Ammon's horn (tissue), 1 donor: ENCODE data around the gene LPIN2.
A peak's percentile ranks its signal among the peaks of the same experiment; 100 is the strongest.
"Not testable (repeated sequence)": the region's sequence is repeated elsewhere in the genome, so short reads cannot be mapped to it uniquely, and the experiment has no call there.

Experiments used
- DNase-seq: peaks from one replicate; pipeline ENCODE4 v3.0.0-alpha.2; 2016; ENCODE audit warnings: low spot score

The LPIN2 gene

DNA sequence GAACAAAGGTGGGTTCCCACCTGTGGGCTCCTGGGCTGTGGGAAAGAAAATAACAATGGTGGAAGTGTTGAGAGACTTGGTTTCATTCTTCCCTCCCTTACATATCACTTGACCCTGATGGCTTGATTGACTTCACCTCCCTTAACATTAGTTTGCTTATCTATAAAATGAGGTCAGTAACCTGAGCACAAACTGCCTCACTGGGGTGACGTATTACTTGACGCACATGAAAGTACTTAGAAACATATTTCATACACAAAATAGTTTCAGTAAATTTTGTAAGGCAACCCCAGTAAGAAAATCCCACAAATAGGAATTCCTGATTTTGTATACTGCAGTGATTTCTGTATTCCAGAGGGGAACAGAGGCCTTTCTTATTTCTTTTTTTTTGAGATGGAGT is 29.4 kb upstream of the LPIN2 start:
- DNase-seq, result no peak

DNA sequence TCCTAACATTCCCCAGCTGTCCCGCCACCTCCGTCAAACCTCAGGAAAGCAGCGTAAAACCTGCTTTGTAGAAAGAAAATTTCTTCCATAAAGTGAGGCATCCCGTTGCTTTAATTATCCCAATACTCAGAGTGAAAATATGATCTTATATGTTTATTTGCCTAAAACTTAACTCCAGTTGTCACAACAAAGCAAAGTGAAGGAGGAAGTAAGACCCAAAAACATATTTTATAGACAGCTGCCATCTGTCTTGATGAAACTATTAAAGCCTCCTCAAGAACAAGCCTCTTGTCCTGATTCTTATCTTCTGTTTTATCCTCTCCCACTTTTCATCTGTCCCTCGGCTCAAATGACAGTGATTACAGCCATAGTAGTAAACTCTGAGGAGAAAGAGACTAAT is 28.9 kb upstream of the LPIN2 start:
- DNase-seq, result no peak

DNA sequence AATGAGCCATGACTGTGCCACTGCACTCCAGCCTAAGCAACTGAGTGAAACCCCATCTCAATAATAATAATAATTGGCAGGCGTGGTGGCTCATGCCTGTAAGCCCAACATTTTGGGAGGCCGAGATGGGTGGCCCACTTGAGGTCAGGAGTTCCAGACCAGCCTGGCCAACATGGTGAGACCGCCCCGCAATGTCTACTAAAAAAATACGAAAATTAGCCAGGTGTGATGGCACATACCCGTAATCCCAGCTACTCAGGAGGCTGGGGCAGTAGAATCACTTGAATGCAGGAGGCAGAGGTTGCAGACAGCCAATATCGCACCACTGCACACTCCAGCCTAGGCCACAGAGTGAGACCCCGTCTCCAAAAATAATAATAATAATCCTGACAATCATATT is 27.9 kb upstream of the LPIN2 start:
- DNase-seq, result no peak

DNA sequence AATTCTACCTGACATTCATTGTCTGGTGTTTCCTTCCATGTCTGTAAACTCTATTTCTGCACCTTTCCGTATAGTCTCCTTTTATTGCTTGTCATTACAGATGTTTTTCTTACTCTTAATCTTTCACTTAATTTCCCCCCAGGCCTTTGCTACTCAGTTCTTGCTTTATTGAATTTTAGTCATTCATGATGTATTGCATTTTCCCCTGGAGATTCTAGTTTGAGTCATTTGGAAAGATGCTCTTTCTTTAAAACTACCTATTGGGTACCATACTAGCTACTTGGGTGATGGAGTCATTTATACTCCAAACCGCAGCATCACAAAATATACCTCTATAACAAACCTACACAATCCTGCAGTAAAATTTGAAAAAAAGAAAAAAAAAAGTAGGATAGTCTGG is 27.2 kb upstream of the LPIN2 start:
- DNase-seq, result no peak

DNA sequence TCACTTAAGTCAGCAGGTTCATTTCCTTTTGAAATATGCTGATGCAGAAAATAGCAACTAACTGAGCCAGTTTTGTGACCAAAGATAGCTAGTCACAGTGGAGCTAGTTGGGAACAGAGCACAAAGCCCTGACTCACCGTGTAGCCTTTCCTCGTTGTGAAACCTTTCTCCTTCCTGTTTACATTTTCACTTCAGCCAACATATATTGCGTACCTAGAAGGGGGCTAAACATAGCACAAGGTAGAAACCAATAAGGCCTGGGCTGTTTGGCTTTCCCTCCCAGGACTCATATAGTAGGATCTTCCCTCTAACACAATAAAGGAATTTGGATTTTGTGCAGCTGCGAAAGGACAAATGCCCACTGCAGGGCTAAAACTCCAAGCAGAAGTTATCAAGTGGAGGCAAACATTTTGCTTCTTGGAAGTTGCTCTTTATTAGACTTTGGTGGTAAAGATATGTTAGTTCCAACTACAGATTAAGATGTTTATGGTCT is 24.5 kb upstream of the LPIN2 start:
- peak; percentile 51 for DNase-seq

DNA sequence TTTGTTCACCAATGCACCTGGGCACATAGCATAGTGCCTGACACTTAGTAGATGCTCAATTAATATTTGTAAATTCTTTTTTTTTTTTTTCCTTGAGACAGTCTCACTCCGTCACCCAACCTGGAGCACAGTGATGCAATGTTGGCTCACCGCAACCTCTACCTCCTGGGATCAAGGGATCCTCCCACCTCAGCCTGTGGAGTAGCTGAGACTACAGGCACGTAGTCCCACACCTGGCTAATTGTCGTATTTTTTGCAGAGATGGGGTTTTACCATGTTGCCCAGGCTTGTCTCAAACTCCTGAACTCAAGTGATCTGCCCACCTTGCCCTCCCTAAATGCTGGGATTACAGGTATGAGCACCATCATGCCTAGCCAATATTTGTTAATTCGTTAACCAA is 23.2 kb upstream of the LPIN2 start:
- DNase-seq, result no peak

GRCh38 chr18:3035635-3036034 is 22.7 kb upstream of the LPIN2 start:
- DNase-seq, result no peak

DNA sequence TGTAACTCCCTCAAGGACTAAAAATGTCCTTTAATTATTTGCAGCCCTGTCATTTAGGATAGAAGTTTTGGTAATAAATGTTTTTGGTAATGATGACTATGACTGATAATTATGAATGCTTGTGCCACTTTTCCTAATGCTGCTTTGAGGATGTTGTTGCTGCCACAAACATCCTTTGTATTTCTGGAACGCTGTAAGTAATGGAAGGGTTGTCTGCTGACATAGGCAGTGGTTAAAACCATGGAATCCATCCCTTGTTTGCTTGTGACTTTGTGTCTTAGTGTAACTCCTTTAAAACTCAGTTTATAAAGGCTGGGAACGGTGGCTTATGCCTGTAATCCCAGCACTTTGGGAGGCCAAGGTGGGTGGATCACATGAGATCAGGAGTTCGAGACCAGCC is 19.8 kb upstream of the LPIN2 start:
- no peak for DNase-seq

- DNase-seq, result no peak
These were observed 16.4 kb upstream of the LPIN2 start for GRCh38 chr18:3029215-3029952.

DNA sequence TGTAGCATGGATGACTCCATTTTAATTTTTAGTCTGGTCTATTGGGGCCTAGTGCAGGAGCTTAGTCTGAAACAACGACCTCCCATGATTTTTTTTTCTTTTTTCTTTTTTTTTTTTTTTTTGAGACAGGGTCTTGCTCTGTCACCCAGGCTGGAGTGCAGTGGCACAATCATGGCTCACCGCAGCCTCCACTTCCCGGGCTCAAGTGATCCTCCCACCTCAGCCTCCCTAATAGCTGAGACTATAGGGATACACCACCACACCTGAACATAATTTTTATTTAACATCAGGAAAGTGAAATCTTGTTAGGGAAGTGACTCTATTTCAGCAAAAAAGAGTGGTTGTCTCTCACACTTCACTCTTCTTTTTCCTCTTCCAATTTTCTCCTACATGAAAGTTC is 15.2 kb upstream of the LPIN2 start:
- not testable (repeated sequence) for DNase-seq

- no peak for DNase-seq
These were observed 14.5 kb upstream of the LPIN2 start for GRCh38 chr18:3027370-3027891.

- no peak for DNase-seq
These were observed 12.6 kb upstream of the LPIN2 start for GRCh38 chr18:3025544-3025943.

DNA sequence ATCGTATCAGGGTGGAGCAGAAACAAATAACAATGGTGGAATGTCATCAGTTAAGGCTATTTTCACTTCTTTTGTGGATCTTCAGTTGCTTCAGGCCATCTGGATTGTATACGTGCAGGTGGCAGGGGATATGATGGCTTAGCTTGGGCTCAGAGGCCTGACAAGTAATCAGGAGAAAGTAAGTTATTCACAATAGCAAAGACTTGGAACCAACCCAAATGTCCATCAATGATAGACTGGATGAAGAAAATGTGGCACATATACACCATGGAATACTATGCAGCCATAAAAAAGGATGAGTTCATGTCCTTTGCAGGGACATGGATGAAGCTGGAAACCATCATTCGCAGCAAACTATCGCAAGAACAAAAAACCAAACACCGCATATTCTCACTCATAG is 10.7 kb upstream of the LPIN2 start:
- DNase-seq, result not testable (repeated sequence)

DNA sequence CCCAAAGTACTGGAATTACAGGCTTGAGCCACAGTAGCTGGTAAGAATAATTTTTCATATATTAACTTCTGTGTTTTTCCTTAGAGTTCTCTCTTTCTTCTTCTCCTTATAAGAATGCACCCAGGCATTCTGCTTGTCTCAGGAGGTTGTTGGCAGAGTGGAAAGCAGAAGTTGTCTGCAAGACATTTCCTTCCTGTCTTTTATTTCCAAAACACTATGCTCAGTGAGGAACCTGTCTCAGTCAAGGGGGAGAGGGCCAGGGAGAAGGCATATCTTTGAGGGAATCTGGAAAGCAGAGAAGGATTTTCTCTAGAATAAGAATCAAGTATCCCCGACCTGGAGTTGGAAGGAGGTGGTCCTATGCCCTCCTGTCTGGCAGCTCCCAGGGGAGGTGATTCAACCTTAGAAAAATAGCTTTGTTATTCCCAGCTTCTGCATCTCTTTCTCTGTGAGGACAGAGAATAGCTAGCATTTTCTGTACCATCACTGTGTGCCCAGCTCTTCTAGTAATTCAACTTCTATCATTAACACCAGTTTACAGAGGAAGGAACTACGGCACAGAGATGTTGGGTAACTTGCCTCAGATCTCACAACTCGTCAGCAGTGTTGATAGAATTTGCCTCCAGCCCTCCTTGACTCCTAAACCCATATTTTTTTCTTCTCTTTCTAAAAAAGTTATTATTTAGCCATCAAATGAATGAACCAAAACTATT is 3.8 kb upstream of the LPIN2 start:
- peak; percentile 61 for DNase-seq

- no peak for DNase-seq
These were observed 2.9 kb upstream of the LPIN2 start for GRCh38 chr18:3015851-3016250.

DNA sequence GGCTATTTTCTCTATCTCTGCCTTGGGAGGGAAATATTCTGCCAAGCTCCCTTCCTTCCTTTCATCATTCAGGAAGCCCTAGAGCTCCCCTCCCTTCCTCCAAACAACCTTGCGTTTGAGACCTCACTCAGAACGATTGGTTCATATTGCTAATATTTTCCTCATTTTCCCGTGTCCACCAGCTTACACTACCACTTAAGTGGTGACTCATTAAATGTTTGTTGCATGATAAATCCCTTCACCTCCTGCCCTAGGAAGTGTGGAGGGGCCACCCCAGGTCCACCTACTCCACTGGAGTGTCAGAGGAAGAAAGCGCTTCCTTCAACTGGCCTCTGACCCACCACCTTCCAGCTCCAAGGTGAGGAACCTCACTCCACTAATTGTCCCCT is 2.3 kb upstream of the LPIN2 start:
- DNase-seq, result no peak

DNA sequence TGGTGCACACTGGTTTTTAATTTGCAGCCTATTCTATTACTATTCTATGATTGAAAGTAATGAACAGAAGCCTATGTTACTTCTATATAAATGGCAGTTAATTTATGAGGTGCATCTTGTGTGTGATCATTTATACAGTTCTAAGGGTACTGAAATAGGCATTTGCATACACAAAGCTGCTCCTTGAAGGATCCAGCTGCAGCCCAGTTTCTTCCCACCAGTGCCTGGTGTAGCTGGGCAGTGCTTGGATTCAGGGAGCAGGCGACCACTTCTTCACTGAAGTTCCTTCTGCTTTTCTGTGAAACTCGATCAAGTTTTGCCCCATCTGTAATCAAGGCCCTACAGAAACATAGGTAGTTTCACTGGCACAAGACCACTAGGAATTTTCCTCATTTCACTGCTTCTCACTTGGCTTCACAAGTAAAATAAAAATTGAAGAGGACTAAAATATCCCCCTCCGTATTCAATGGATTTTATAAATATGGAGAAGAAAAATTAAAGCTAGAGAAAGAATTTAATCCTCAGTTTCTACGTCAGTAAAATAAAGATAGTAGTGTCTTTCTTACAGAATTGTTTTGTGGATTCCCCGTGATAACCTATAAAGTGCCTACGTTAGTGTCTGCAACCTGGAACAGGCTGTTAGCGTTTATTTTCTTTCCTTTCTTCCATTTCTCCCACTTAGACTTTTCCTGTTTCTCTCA is 1.7 kb upstream of the LPIN2 start:
- peak; percentile 19 for DNase-seq

- peak; percentile 66 for DNase-seq
These were observed 564 bp downstream of the LPIN2 start for GRCh38 chr18:3012136-3013023.

DNA sequence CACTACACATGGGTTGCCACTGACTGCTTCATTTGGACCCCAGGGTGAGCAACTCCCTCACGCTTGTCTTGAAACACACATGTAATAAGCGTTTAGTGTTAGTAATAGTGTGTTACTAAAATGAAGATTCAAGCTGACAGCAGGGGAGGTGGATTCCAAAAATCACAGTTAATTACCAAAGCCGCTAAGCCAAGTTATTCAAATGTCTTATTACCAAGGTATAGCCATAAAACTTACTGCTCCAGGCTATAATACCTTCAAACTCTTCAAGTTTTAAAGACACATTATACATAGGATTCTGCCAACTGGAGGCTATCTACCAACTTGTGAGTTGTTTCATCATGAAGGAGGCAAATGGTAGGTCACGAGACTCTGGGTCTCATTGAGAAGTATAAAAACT is 2.9 kb downstream of the LPIN2 start:
- DNase-seq, result no peak

- no peak for DNase-seq
These were observed 4.4 kb downstream of the LPIN2 start for GRCh38 chr18:3008541-3008940.

DNA sequence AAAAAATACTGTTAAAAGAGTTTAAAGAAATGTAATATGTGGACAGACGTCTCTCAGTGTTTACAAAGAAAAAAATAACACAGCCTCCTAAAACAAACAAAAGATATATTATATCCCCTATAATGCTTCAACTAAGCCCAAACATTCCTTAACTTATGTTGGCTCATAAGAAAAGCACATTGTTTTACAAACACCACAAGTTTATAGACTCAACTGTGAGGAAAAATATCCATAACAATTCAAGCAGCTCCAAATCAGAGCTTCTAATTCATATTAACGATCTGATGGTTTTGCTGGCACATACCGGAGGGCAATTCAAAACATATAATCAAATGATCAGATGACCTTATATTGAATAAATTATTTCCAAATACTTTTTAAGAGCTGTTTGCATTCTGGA is 5.5 kb downstream of the LPIN2 start:
- no peak for DNase-seq

GRCh38 chr18:3005462-3005861 is 7.5 kb downstream of the LPIN2 start:
- DNase-seq, result no peak
